ENCODE data around the gene MAN2B2.

GRCh38 chr4:6582889-6583490 lies 8.0 kb downstream of the MAN2B2 start:
- TF ChIP-seq EZH2phosphoT487 (IDR thresholded peaks at IDR 0.05; ENCODE audit: borderline replicate concordance, low read length) (no peak), EZH2 (IDR thresholded peaks at IDR 0.05; ENCODE audit: low read length, unreplicated experiment) (no peak)
- TF ChIP-seq, protein P1, sequence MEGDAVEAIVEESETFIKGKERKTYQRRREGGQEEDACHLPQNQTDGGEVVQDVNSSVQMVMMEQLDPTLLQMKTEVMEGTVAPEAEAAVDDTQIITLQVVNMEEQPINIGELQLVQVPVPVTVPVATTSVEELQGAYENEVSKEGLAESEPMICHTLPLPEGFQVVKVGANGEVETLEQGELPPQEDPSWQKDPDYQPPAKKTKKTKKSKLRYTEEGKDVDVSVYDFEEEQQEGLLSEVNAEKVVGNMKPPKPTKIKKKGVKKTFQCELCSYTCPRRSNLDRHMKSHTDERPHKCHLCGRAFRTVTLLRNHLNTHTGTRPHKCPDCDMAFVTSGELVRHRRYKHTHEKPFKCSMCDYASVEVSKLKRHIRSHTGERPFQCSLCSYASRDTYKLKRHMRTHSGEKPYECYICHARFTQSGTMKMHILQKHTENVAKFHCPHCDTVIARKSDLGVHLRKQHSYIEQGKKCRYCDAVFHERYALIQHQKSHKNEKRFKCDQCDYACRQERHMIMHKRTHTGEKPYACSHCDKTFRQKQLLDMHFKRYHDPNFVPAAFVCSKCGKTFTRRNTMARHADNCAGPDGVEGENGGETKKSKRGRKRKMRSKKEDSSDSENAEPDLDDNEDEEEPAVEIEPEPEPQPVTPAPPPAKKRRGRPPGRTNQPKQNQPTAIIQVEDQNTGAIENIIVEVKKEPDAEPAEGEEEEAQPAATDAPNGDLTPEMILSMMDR (conservative IDR thresholded peaks at IDR 0.05; ENCODE audit: low read depth, low read length), result no peak
